PC-3 (cell line): ENCODE measurements around the gene KCNG2.

Source experiments
- EZH2phosphoT487 ChIP-seq: fragments of 300-600 bp; sonication (generic); IDR thresholded peaks from 2 replicates; pipeline ENCODE4 v1.6.1; 2018; ENCODE audit warnings: mild to moderate bottlenecking, antibody characterized with exemption, low read length, borderline replicate concordance
- TF ChIP-seq, protein P1 (sequence below): fragments of 300-600 bp; sonication (generic); conservative IDR thresholded peaks from 2 replicates; pipeline ENCODE4 v1.5.1; 2017; ENCODE audit warnings: antibody characterized with exemption, low read depth, mild to moderate bottlenecking, low read length

DNA sequence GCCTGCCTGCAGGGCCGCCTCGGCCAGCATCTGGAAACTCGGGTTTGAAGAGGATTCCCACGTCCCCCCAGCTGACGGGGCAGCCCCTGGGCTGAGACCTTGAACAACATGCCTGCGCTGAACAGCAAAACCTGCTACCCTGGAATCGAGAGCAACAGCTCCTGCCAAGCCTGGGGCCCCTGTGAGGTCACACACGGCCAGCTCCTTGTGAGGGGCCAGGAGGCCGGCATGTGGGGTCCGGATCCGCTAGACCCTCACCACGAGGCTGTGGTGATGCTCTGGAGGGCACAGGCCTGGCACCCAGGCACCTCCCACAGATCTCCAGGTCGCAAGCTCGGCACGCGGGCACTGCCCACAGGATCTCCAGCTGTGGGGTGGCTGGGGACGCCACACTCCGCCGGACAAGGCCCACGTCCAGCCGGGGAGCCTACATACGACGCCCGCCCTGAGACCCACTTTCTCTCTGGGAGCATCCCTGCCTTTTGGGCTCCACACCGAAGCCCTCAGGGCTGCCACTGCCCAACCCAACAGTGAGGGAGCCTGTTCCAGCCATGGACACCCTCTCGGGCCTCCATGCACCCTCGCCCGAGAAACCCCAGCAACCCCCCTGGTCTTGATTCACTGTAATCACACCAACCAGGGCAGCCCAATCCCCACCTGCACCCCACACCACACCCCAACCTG, 119.6 kb downstream of the KCNG2 start:
- no peak for TF ChIP-seq EZH2phosphoT487
- TF ChIP-seq, protein P1, sequence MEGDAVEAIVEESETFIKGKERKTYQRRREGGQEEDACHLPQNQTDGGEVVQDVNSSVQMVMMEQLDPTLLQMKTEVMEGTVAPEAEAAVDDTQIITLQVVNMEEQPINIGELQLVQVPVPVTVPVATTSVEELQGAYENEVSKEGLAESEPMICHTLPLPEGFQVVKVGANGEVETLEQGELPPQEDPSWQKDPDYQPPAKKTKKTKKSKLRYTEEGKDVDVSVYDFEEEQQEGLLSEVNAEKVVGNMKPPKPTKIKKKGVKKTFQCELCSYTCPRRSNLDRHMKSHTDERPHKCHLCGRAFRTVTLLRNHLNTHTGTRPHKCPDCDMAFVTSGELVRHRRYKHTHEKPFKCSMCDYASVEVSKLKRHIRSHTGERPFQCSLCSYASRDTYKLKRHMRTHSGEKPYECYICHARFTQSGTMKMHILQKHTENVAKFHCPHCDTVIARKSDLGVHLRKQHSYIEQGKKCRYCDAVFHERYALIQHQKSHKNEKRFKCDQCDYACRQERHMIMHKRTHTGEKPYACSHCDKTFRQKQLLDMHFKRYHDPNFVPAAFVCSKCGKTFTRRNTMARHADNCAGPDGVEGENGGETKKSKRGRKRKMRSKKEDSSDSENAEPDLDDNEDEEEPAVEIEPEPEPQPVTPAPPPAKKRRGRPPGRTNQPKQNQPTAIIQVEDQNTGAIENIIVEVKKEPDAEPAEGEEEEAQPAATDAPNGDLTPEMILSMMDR = no peak
